Large intestine (tissue), 3 donors: ENCODE data around the gene UQCC2. TPM values are rescaled to one million over a fixed set of nuclear protein-coding genes. Genes with fewer than 3 reads are reported as not detected.

Experiments
- DNase-seq, 2 donors: peaks; one replicate each; pipeline versions ENCODE4 v3.0.0 to v3.0.0-alpha.2; 2013
- H3K27ac ChIP-seq: one replicate; pipeline ENCODE4 v1.5.1; 2013; ENCODE audit warnings: low read length
- H3K27me3 ChIP-seq: 2 replicates; pipeline ENCODE4 v1.6.1; 2013; ENCODE audit warnings: low read length; ENCODE audit not compliant: control insufficient read depth, insufficient read depth
- H3K36me3 ChIP-seq: 2 replicates; pipeline ENCODE4 v1.6.1; 2013; ENCODE audit warnings: low read length; ENCODE audit not compliant: control insufficient read depth, insufficient read depth
- H3K4me1 ChIP-seq: one replicate; pipeline ENCODE4 v1.6.1; 2013; ENCODE audit warnings: low read length; ENCODE audit not compliant: control insufficient read depth, insufficient read depth
- H3K4me3 ChIP-seq: one replicate; pipeline ENCODE4 v1.5.1; 2013; ENCODE audit warnings: low read length
- H3K9me3 ChIP-seq: one replicate; pipeline ENCODE4 v1.6.1; 2013; ENCODE audit warnings: mild to moderate bottlenecking, low read depth, low read length, moderate library complexity; ENCODE audit not compliant: control insufficient read depth
- WGBS: methylation state at CpG from one replicate; pipeline ENCODE4 v1.1.5; 2013; ENCODE audit warnings: low lambda C conversion rate; ENCODE audit not compliant: insufficient coverage; 5-methylcytosine and 5-hydroxymethylcytosine counted together
- polyA plus RNA-seq: library from polyadenylated mRNA; unstranded; fragments of 120-200 nt; gene quantifications from one replicate; pipeline ENCODE4 v1.2.1, GENCODE V29; 2013

Gene UQCC2
- polyA plus RNA-seq, 1 donor = 61.0 TPM

GRCh38 chr6:33654831-33655554, 56.5 kb downstream of the UQCC2 start:
- Histone ChIP-seq H3K36me3 (peaks cover 62% of the 10 kb centered on the region), H3K27ac (no peak overlapping the region), H3K4me1 (no peaks in the 10 kb centered on the region), H3K27me3 (no peaks in the 10 kb centered on the region), H3K4me3 (no peak overlapping the region), H3K9me3 (no peaks in the 10 kb centered on the region)
- DNase-seq = no peak
- WGBS = no CpG with 5 or more reads among the region's 5 CpGs

- Histone ChIP-seq H3K9me3 (no peaks in the 10 kb centered on the region), H3K4me3 (no peak overlapping the region), H3K4me1 (no peaks in the 10 kb centered on the region), H3K27me3 (no peaks in the 10 kb centered on the region), H3K36me3 (peaks cover 52% of the 10 kb centered on the region), H3K27ac (no peak overlapping the region)
- no CpG with 5 or more reads among the region's 5 CpGs for WGBS
- no peak for DNase-seq
Observed at GRCh38 chr6:33652002-33652401, 59.5 kb downstream of the UQCC2 start.

- H3K9me3 ChIP-seq = no peaks in the 10 kb centered on the region
- no peak overlapping the region for H3K4me3 ChIP-seq
- 90% methylated on average over 2 of the region's 4 CpGs for WGBS
- peaks cover 49% of the 10 kb centered on the region for H3K36me3 ChIP-seq
- DNase-seq = no peak
- H3K27me3 ChIP-seq = no peaks in the 10 kb centered on the region
- H3K4me1 ChIP-seq = no peaks in the 10 kb centered on the region
- H3K27ac ChIP-seq = no peak overlapping the region
Observed at GRCh38 chr6:33651403-33651802, 60.1 kb downstream of the UQCC2 start.

Other genes starting within 250 kb of the UQCC2 start
- 16.3 TPM for gene BAK1, start 131.4 kb downstream of the UQCC2 start, polyA plus RNA-seq
- gene ITPR3, start 90.4 kb downstream of the UQCC2 start, polyA plus RNA-seq = 49.6 TPM
- gene IP6K3, start 35.2 kb upstream of the UQCC2 start, polyA plus RNA-seq = 0.34 TPM
- gene LEMD2, start 77.4 kb upstream of the UQCC2 start, polyA plus RNA-seq = 56.2 TPM
- 154 TPM for gene MLN, start 92.3 kb upstream of the UQCC2 start, polyA plus RNA-seq